WERI-Rb-1 (cell line): ENCODE data around the gene CNTFR.
"Not testable (repeated sequence)": the region's sequence is repeated elsewhere in the genome, so short reads cannot be mapped to it uniquely, and the experiment has no call there.

ENCODE experiments used
- DNase-seq: peaks from one replicate; pipeline ENCODE4 v3.0.0-alpha.2; 2020
- H3K27ac ChIP-seq: fragments of 250-450 bp; sonication (Bioruptor Pico); 2 replicates; pipeline ENCODE4 v1.5.1; 2020; ENCODE audit warnings: mild to moderate bottlenecking, moderate library complexity
- H3K27me3 ChIP-seq: fragments of 250-450 bp; sonication (Bioruptor Pico); 2 replicates; pipeline ENCODE4 v1.5.1; 2021; ENCODE audit warnings: mild to moderate bottlenecking, low read depth, moderate library complexity; ENCODE audit not compliant: insufficient read depth, severe bottlenecking
- H3K36me3 ChIP-seq: fragments of 250-450 bp; sonication (Bioruptor Pico); 2 replicates; pipeline ENCODE4 v1.5.1; 2020; ENCODE audit warnings: mild to moderate bottlenecking, moderate library complexity
- H3K4me3 ChIP-seq: 2 replicates; pipeline ENCODE4 v1.5.1; 2011; ENCODE audit warnings: low read depth, mild to moderate bottlenecking, control low read depth, low read length
- H3K9me3 ChIP-seq: fragments of 250-450 bp; sonication (Bioruptor Pico); 2 replicates; pipeline ENCODE4 v1.5.1; 2021; ENCODE audit warnings: mild to moderate bottlenecking, moderate library complexity; ENCODE audit not compliant: severe bottlenecking
- CTCF ChIP-seq: IDR thresholded peaks from 2 replicates; pipeline ENCODE4 v1.5.1; 2011; ENCODE audit warnings: low read depth, mild to moderate bottlenecking, control low read depth, inconsistent platforms, low read length

Gene CNTFR

GRCh38 chr9:34541540-34541939 is 48.0 kb downstream of the CNTFR start:
- TF ChIP-seq CTCF, result no peak
- H3K27ac ChIP-seq, result no peak overlapping the region
- H3K36me3 ChIP-seq, result no peaks in the 10 kb centered on the region
- no peak for DNase-seq
- no peak overlapping the region for H3K4me3 ChIP-seq
- no peaks in the 10 kb centered on the region for H3K9me3 ChIP-seq
- H3K27me3 ChIP-seq, result peaks cover under 1% of the 10 kb centered on the region

DNA sequence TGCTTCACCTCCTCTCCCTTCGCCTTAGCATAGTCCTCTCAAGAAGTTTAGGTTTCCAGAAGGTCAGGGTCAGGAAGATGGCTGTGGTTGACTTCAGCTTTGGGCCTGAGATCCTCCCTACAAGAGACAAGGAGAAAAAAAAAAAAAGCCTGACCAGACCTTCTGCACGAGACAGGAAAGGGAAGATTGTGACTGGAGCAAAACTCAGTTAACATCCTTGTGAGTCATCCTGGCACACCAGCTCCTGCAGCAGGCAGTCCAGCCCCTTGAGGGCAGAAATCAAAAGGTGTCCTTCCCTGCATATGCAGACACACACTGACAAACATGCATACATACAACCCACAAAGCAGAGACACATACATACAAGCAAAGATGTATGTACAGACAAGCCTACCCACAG is 48.7 kb downstream of the CNTFR start:
- peaks cover 3% of the 10 kb centered on the region for H3K27me3 ChIP-seq
- no peak overlapping the region for H3K4me3 ChIP-seq
- no peaks in the 10 kb centered on the region for H3K9me3 ChIP-seq
- no peak for DNase-seq
- no peaks in the 10 kb centered on the region for H3K36me3 ChIP-seq
- H3K27ac ChIP-seq, result no peak overlapping the region
- no peak for TF ChIP-seq CTCF

DNA sequence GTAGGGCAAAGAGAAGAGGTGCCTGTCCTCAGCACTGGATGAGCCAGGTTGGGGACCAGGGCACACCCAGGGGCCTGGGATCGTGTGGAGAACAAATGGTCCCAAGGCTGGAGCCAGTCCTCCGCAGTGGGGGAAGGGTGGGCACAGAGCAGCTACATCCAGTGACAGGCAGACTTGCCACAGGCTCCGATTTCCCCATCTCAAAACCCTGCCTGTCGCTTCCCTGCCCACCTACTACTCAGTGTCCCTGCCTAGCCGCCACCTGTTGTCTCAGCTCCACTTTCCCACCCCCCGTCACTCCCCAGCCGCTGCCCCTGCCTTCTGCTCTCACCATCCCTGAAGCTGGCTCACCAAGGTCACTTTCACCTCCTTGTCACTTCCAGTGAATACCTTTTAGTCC is 52.8 kb downstream of the CNTFR start:
- Histone ChIP-seq H3K4me3 (no peak overlapping the region), H3K9me3 (peaks cover 15% of the 10 kb centered on the region), H3K27ac (no peak overlapping the region), H3K36me3 (no peaks in the 10 kb centered on the region), H3K27me3 (peaks cover 19% of the 10 kb centered on the region)
- TF ChIP-seq CTCF, result no peak
- DNase-seq, result no peak

DNA sequence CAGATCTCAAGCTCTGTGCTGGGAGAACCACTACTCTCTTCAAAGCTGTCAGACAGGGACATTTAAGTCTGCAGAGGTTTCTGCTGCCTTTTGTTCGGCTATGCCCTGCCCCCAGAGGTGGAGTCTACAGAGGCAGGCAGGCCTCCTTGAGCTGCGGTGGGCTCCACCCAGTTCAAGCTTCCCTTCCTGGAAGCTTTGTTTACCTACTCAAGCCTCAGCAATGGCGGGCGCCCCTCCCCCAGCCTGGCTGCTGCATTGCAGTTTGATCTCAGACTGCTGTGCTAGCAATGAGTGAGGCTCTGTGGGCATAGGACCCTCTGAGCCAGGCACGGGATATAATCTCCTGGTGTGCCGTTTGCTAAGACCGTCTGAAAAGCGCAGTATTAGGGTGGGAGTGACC is 57.5 kb downstream of the CNTFR start:
- H3K4me3 ChIP-seq, H3K27ac ChIP-seq, DNase-seq, H3K36me3 ChIP-seq: not testable (repeated sequence)
- Histone ChIP-seq H3K27me3 (peaks cover 23% of the 10 kb centered on the region), H3K9me3 (peaks cover 40% of the 10 kb centered on the region)

- TF ChIP-seq CTCF, result no peak
- no peak overlapping the region for H3K4me3 ChIP-seq
- no peak overlapping the region for H3K27ac ChIP-seq
- H3K36me3 ChIP-seq, result no peaks in the 10 kb centered on the region
- H3K27me3 ChIP-seq, result peaks cover 40% of the 10 kb centered on the region
- peak; percentile 78 for DNase-seq
- peaks cover 22% of the 10 kb centered on the region for H3K9me3 ChIP-seq
These were observed 63.5 kb downstream of the CNTFR start for GRCh38 chr9:34526026-34526425.

DNA sequence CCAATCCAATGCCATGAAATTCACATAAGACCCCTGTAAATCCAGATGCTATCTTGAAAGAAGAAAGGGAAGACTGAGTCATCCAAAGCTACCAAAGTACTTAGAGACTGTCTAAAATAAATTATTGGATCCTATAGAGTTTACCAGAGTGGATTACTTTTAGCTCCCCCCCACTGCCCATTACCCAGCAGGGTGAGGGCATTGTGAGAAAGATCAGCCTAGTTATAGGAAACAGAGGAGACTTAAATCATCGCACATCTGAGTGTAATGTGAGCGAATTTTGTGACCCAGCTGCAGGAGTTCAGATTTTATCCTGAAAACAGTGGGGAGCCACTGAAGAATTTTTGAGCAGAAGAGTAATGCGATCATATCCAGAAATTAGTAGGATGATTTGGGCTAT is 65.2 kb downstream of the CNTFR start:
- TF ChIP-seq CTCF, result no peak
- H3K9me3 ChIP-seq, result peaks cover 18% of the 10 kb centered on the region
- H3K36me3 ChIP-seq, result no peaks in the 10 kb centered on the region
- no peak for DNase-seq
- peaks cover 50% of the 10 kb centered on the region for H3K27me3 ChIP-seq
- H3K4me3 ChIP-seq, result no peak overlapping the region
- H3K27ac ChIP-seq, result no peak overlapping the region
